Kidney glomerular epithelial cell (primary cell): ENCODE data around the gene TMA16.
"Not testable (repeated sequence)": the region's sequence is repeated elsewhere in the genome, so short reads cannot be mapped to it uniquely, and the experiment has no call there.

Experiments
- DNase-seq: peaks from one replicate; lab custom pipeline; 2025; lab: John Stamatoyannopoulos, UW

TMA16 gene

DNA sequence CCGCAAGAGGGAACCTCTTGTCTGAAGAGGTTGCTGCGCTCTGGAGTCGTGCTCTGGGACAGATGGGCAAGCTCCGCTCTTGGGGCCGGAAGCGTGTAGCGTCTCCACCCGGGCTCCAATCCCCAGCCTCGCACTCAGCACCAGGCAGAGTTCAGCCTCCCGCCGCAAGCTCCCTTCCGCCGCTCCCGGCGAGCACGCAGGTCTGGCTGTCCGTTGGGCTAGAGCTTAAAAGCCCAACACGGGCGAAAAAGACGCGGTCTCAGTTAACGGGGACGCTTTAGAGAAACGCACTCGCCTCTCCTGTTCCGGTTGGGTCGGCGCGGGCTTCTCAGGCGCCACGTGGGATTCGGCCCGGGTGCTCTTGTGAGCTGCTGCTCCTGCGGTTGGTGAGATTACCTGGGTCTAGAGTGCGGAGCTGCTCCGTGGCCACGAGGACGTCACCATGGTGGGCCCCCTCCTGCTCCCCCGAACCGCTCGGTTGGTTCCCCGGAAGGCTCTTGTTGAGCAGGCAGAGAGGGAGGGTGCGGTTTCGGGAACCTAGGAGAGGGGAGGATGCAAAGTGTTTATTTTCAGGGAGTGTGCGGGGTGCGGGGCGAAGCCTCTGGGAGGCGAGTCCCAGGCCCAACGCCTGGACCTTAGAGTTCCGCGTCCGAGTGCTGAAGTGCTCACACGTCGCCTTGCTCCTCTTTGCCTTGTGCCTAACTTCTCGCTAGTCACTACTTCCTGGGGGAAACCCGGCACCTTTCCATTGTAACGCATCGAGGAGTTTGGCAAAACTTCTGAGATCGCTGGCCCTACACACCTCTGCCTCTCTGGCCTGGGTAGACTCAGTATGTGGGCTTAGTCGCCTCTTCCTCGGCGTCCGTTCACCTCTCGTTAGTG is at the start of gene TMA16:
TSS of gene TMA16 (plus strand) at position 331 of the 882 bp plus-strand sequence. CDS start at position 443, 112 bp downstream.
- peak; percentile 80 for DNase-seq

DNA sequence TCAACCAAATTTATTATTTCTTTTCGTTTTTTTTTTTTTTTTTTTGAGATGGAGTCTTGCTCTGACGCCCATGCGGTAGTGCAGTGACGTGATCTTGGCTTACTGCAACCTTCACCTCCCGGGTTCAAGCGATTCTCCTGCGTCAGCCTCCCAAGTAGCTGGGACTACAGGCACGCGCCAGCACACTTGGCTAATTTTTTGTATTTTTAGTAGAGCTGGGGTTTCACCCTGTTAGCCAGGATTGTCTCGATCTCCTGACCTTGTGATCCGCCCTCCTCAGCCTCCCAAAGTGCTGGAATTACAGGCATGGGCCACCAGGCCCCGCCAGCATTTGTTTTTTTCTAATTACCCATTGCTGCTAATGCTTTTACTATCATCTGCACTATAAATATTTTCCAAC is 47.5 kb upstream of the TMA16 start:
- not testable (repeated sequence) for DNase-seq

GRCh38 chr4:163447481-163447880 is 47.0 kb upstream of the TMA16 start:
- no peak for DNase-seq

GRCh38 chr4:163448540-163449203 is 45.8 kb upstream of the TMA16 start:
- DNase-seq, result no peak

DNA sequence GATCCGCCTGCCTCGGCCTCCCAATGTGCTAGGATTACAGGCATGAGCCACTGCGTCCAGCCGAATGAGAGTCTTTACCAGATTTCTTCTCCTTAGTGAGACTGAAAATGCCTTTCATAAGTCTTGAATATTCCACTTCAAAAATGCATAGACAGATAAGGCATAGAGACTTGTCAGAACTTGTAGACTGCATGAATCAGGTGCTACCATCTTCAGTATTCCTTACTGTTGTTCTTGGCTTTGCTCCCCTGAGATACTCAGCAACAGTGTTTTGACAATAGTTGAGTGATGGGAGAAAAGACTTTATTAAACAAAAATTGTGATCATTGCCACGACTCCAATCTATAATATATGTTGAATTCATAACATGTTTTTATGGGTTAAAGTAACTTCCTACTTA is 31.9 kb upstream of the TMA16 start:
- no peak for DNase-seq

- no peak for DNase-seq
These were observed 27.3 kb upstream of the TMA16 start for GRCh38 chr4:163467082-163467770.

DNA sequence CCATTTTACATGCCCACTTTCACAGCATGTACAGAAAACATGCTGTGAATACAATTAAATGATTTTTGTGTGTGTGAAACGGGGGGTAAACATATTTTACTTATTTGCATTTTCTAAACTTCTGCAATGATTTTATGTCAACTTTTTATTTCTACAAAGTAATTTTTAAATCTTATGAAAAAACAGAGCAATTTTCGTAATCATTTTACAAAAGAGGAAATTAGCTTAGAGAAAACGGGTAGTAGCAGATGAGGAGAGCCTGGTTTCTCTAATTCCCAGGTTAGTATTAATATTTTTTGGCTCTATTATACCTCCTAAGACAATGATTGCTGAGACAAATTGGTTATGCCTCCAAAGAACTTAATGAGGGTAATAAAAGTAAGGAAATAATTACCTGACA is 24.1 kb upstream of the TMA16 start:
- DNase-seq, result no peak

DNA sequence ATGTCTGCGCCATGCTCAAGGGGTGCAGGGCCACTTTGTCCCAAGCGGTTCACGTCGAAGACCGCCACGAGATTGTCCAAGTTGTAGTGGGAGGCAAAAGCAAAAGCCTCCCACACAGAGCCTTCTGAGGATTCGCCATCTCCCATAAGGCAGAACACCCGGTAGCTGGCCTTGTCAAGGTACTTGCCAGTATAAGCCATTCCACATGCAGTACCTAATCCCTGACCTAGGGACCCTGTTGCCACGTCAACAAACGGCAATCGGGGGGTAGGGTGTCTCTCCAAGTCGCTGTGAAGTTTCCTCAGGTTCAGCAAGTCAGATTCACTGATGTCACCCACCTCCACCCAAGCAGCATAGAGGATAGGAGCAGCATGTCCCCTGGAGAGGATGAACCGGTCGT is 21.4 kb upstream of the TMA16 start:
- no peak for DNase-seq

- no peak for DNase-seq
These were observed 20.9 kb upstream of the TMA16 start, which contains the start of gene TKTL2 for GRCh38 chr4:163473576-163473975. Gene TKTL2, minus strand, starts transcription at chr4:163473754. Its CDS starts 20 bp downstream, at chr4:163473734.

GRCh38 chr4:163474027-163474426 is 20.5 kb upstream of the TMA16 start:
- no peak for DNase-seq

DNA sequence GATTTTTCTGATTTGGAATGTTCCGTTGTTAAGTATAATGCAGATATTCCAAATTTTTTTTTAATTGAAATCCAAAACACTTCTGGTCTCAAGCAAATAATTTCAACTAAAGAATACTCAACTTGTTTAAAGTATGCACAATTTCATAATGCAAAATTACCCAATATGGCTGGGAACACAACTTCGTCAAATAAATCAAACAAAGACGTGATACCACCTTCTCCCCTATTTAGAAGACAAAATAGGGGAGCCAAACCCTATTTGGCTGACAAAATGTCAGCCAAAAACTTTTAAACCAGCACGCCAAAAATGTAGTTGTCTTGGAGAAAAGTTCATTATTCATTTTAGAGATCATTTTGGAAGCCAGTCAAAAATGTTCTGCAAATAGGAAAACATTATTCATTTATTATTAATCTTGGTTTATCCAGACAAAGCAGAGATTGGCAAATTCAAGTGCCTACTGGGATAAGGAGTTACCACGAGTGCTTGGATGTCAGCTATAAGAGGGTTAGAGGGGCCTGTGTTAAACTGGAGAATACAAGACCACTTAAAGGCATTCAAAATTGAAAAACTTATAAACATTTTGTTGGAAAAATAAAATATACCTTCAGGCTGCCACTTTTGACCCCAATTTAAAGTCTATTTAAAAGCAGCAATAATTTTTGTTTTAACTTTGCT is 17.6 kb upstream of the TMA16 start:
- no peak for DNase-seq

DNA sequence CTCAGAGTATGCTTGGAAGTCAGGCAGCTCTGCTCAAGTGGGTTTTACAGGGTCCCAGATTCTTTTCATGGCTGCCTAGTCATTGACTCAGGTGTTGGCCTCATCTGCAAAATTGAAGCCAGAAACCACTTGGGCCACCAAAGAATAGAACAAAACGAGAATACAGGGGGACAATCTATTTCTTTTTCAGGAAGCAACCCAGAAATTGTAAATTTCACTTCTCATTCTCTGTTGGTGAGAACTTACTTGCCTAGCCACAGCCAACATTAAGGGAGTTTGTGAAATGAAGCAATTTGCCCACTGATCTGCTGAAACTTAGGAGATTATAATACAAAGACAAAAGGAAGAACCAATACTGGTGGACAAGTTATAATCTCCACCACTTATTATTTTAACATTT is 12.3 kb upstream of the TMA16 start:
- DNase-seq, result no peak

GRCh38 chr4:163484906-163485305 is 9.6 kb upstream of the TMA16 start:
- no peak for DNase-seq

DNA sequence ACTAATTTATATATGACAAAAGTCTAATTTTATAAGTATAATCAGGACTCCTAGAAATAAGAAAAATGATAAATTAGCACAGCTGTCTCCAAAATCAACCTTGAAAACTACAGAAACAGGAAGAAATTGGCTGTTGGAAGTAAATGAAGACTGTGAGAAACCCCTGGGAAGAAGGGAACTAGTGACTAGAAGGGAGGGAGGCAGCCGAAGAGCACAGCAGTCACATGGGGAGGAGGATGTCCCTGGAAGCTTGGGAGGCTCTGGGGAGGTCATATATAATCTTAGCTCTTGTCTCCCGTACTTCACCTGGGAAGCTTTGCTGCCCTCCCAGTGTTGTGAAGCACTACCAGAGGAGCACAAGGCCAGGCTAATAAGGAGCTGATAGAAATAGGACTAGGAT is 8.9 kb upstream of the TMA16 start:
- no peak for DNase-seq

- no peak for DNase-seq
These were observed 8.2 kb upstream of the TMA16 start for GRCh38 chr4:163486321-163486720.

DNA sequence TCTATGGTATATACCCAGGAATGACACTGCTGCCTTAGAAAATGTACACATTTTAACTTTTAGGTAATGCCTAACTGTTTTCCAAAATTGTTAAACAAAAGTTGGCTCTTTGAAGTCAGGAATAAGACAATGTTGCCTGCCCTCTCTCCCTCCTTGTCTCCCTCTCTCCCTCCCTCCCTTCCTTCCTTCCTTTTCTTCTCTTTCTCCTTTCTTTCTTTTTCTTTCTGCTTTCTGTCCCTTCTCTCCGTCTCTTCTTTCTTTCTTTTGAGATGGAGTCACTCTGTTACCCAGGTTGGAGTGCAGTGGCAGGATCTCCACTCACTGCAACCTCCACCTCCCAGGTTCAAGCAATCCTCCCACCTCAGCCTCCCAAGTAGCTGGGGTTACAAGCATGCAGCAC is 4.6 kb upstream of the TMA16 start:
- DNase-seq, result no peak

DNA sequence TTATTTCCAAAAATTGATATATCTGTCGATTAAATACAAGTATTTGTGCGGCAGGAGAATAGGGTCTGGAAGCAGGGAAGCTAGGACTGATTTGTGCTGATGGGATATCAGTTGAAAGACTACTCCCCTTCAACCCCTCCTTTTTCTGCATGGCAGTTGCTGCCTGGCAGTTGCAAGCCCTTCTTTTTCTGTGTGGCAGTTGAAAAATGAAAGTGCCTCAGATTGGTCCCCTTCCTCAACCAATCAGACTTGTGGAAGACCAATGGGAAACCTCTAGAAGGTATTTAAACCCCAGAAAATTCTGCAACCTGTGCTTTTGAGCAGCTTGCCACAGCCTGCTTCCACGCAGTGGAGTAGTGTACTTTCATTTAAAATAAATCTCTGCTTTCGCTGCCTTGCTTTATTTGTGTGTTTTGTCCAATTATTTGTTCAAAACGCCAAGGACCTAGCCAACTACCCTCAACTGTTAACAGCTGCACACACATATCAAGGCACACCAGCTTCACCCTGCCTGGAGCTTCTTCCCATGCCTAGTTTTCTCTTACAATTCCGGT is 1.5 kb upstream of the TMA16 start:
- no peak for DNase-seq

DNA sequence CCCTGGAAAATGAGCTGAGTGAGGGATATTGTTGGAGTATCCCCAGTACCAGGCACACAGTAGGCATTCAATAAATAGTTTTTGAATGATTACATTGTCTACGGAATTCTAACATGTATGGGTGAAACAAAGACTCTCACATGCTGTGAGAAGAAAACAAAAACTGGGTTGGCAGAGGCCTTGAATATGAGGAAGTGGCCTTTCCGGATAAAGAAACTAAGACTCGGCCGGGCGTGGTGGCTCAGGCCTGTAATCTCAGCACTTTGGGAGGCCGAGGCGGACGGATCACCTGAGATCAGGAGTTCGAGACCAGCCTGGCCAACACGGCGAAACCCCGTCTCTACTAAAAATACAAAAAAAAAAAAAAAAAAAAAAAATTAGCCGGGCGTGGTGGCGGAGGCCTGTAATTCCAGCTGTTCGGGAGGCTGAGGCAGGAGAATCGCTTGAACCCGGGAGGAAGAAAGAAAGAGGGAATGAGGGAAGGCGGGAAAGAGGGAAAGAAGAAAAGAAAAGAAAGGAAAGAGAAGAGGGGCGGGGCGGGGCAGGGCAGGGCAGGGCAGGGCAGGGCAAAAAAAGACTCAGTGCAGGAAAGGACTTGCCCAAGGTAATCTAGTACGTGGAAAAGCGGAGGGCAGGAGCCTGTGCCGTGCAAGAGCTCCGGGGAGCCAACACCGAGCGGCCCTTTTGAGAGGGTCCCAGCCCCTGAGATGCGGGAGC is 689 bp upstream of the TMA16 start:
- no peak for DNase-seq

DNA sequence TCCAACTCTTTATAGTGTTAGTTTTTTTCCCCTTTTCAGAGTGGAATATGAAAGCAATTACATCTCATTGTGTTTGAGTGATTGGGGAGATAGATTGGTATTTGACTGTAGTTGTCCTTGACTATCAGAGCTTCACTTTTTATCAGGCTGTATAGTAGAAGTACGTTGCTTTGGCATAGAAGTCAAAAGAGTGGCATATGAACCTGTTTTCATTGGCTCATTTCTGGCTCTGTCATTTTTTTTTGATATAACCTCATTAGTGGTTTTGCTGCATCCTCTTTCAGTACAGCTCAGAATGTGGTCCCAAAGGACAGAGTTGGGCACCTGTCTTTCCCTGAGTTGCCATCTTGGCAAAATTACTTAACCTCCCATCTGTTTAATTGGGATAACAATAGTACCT is 1.4 kb downstream of the TMA16 start:
- no peak for DNase-seq

- no peak for DNase-seq
These were observed 6.1 kb downstream of the TMA16 start for GRCh38 chr4:163500586-163500985.

- no peak for DNase-seq
These were observed 10.9 kb downstream of the TMA16 start for GRCh38 chr4:163505374-163505773.
